ENCODE results near the gene CTXND1.

CTXND1 gene

GRCh38 chr15:80180468-80180867, 71.5 kb downstream of the CTXND1 start:
- no peak for DNase-seq (ENCODE audit: low read depth)

- DNase-seq (ENCODE audit: low read depth), result no peak
Observed at GRCh38 chr15:80179935-80180334, 72.1 kb downstream of the CTXND1 start.

DNA sequence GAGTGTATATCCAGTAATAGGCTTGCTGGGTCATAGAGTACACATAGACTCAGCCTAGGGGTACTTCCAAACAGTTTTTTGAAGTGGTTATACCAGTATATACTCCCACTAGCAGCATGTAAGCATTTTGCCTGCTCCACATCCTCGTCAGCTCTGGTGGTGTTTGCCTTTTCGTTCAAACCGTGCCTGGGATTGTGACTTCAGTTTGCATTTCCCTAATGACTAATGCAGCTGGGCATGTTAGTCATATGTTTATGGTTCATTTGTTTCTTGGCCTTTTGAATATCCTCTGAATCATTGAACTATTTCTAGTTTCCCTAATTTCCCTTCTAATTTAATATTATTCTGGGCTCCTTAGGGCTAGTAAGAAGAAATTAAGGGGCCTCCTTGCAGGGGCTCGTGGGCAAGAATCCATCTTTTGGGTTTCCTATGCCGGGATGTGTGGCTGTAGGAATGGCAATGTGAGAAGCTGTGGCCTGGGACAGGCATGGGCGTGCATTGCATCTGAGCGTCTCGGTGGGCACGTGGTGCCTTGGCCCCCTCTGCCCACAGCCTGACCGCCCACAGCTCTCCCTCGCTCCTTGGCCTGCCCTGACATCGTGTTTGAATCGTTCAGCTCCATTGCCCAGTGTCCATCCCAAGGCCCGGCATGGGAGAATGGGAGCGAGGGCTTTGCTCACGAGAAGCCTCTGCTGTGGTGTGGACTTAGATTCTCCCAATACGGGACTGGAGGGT, 72.8 kb downstream of the CTXND1 start:
- peak; percentile 88 for DNase-seq (ENCODE audit: low read depth)

DNA sequence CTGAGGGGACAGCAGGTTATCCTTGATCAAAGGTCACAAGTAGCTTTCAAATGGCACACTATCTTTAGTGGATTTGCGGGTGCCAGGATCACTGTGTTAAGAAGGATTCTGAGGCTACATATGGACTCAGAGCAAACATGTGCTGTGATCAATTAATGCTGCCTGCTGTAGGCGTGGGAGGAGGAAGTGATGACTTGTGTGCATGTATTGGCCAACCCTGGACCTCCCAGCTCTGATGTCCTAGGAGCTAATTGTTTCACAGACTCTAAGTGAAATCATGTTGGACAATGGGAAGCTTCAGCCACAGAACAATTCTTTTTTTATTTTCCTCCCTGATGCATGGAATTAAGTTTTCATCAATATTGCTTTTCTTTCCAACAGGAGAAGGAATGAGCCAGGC, 74.9 kb downstream of the CTXND1 start:
- DNase-seq (ENCODE audit: low read depth), result no peak

DNA sequence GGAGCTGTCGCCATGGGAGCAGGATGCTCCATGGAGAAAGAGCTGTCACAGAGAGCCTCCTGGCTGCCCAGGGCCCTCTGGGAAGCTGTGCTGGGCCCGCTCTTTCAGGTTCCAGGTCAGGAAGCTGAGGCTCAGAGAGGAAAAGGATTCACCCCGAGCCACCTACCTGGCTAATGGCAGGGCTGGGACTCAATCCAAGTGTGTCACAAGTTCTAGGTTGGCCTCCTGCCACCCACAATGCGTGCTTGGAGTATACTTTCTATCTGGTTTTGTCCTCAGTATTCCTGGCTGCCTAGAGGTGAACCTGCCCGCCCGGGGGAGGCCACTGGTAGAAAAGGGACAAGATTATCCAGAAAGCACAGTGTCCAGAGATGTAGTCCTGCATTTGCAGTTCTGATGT, 75.6 kb downstream of the CTXND1 start:
- no peak for DNase-seq (ENCODE audit: low read depth)

DNA sequence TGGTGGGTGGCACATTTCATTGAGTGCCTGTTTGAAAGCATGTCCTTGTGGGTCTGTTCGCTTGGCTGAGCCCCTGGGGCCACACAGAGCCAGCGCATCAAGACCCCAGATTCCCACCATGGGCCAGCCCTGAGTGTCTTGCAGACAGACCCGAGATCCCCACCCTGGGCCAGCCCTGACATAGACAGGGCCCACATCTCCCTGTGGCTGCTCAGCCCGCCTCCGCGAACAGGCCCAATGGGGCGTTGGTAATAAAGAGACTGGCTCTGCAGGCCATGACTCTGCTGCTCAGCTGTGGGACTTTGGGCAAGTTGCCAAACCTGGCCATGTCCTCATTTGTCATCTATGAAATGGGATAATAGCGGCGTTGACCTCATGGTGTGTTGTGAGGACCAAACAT, 76.6 kb downstream of the CTXND1 start:
- no peak for DNase-seq (ENCODE audit: low read depth)

GRCh38 chr15:80174017-80174746, 77.8 kb downstream of the CTXND1 start:
- DNase-seq (ENCODE audit: low read depth), result no peak

GRCh38 chr15:80173022-80173759, 78.8 kb downstream of the CTXND1 start:
- DNase-seq (ENCODE audit: low read depth), result no peak

GRCh38 chr15:80172401-80172800, 79.6 kb downstream of the CTXND1 start:
- no peak for DNase-seq (ENCODE audit: low read depth)

DNA sequence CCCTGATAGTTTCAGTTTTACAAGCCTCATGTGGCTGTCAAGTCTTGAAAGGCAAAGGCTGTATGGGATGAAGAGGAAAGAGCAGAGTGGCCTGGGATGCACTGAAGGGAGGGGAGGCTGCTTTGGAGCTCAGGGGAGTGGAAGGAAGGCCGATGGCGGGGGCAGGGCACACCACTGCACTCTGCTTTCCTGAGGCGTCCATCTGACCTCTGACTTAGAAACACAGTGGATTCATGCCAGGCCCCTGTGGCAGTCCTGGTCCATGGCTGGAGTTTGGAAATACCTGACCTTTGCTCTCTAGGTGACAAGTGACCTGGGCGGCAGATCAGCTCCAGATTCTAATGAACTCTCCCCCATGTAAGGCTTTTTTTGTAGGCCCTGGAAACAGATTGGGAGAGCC, 80.2 kb downstream of the CTXND1 start:
- DNase-seq (ENCODE audit: low read depth), result no peak

DNA sequence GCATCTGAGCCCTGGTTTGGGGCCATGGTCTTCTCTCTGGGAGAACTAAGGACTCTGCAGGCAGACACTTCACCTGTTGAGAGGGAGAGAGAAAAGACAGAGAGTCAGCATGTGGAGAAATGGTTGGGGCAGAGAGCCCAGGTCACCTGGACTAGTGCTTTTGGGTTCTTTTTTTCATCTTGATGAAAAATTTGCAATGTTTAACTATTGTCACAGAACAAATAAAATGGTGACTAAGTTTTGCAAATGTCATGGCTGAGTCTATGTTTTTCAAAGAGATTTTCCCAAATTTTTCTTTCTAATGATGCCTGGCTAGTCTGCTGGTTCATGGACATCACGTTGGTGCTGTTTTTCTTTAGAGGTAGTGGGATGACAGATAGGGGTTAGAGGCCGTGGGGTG, 81.4 kb downstream of the CTXND1 start:
- no peak for DNase-seq (ENCODE audit: low read depth)

DNA sequence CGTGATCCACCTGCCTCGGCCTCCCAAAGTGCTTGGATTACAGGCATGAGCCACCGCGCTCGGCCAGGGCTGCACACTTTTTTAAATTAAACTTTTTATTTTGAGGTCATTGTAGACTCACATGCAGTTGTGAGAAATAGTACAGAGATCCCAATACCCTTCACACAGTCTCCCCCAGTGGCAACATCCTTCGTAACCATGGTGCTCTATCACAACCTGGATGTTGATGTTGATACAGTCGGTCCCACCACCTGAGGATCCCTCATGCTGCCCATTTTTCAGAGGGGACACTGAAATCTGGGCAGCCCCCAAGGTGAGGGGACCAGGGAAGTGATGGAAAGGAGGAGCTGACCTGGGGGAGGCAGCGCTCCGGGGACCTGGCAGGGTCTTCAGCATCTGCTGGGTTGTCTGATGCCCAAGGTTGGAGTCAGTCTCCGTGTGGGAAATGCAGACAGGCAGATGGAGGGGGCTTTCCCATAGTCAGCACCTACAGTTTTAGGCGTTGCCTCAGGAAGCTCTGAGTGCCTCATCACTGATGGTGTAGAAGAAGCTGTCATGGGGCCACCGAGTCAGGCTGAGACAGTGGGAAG, 82.2 kb downstream of the CTXND1 start:
- no peak for DNase-seq (ENCODE audit: low read depth)

GRCh38 chr15:80168421-80168820, 83.6 kb downstream of the CTXND1 start:
- DNase-seq (ENCODE audit: low read depth), result no peak

- DNase-seq (ENCODE audit: low read depth), result no peak
Observed at GRCh38 chr15:80167936-80168335, 84.1 kb downstream of the CTXND1 start.

DNA sequence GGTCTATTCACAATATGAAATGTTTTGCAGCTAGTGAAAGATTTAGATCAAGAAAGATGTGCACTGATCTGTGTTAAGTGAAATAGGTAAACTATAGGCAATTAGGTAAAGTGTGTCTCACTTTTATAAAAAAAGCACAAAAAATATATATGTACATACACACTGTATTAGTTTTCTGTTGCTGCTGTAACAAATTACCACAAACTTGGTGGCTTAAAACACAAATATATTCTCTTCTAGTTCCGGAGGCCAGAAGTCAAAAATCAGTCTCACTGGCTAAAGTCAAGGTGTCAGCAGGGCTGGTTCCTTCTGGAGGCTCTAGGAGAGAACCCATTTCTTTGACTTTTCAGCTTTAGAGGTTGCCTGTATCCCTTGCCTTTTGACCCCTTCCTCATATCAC, 88.1 kb downstream of the CTXND1 start:
- no peak for DNase-seq (ENCODE audit: low read depth)

GRCh38 chr15:80163217-80163616, 88.8 kb downstream of the CTXND1 start:
- no peak for DNase-seq (ENCODE audit: low read depth)

- DNase-seq (ENCODE audit: low read depth), result no peak
Observed at GRCh38 chr15:80162059-80162554, 89.9 kb downstream of the CTXND1 start.

DNA sequence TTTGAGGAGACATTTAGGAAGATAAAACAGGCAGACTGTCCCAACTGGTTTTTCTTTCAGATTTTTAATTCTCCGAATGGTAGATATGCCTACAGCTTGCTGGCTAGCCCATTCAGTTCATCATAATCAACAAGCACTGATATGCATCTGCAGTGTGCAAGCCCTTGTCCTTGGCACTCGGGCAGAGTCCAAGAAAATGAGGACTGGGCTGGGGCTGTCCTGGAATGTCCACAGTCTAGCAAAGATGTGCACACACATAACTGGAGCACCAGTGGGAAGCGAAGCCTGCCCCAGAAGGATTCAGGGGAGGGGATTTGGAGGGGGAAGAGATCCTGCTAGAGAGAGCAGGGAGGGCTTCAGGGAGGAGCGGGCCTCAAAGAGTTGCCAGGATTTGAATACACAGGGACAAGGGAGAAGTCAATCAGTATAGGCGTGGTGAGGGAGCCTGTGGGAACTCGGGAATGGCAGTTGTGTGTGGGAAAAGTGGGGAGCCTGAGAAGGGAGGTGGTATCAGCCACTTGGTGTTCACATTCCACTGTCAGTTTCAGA, 90.5 kb downstream of the CTXND1 start:
- no peak for DNase-seq (ENCODE audit: low read depth)

GRCh38 chr15:80160570-80161156, 91.3 kb downstream of the CTXND1 start:
- DNase-seq (ENCODE audit: low read depth), result peak; percentile 84

GRCh38 chr15:80159811-80160569, 92.0 kb downstream of the CTXND1 start:
- DNase-seq (ENCODE audit: low read depth), result no peak

DNA sequence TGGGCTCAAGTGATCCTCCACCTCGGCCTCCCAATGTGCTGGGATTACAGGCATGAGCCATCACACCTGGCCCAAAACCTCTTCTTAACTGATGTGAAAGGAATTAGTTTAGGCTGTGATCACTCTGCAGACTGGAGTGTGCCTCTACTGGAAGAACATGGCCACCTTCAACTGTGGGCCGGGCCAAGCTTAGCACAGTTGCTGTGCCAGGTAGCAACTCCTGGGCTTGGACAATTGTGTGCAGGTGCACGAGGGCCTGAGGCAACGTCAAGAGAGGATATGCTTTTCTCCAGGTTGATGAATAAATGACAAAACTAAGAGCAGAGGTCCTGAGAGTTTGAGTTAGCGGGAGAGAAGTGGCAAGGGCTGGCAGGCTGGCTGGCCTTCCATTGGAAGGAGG, 92.7 kb downstream of the CTXND1 start:
- no peak for DNase-seq (ENCODE audit: low read depth)
